Measurements from ENCODE around the gene CFAP141. TPM values are rescaled to one million over a fixed set of nuclear protein-coding genes. Genes with fewer than 3 reads are reported as not detected.

CFAP141 gene
- polyA plus RNA-seq, 1 donor (not counting 4 experiments of a cell fraction or from before 2014, with no cell fraction given): not detected

GRCh38 chr1:154218545-154218944, 12.4 kb upstream of the CFAP141 start:
- Histone ChIP-seq H3K4me1 (ENCODE audit: control insufficient read depth, extremely low read depth, insufficient read depth, low read length) (peaks cover 23% of the 10 kb centered on the region), H3K27ac (ENCODE audit: control insufficient read depth, insufficient read depth, low read length) (no peak overlapping the region), H3K79me2 (ENCODE audit: control insufficient read depth, insufficient read depth, low read length) (peaks cover 68% of the 10 kb centered on the region), H3K36me3 (ENCODE audit: control insufficient read depth in 2 of 2, extremely low read depth in 1 of 2, insufficient read depth in 2 of 2, low read length in 2 of 2) (peaks cover 9 to 27% of the 10 kb centered on the region in 2 experiments), H3K9me1 (ENCODE audit: control insufficient read depth, extremely low read depth, insufficient read depth, low read length) (no peaks in the 10 kb centered on the region), H3K4me3 (ENCODE audit: control insufficient read depth in 2 of 3, extremely low read depth in 1 of 3, insufficient read depth in 2 of 3, low read depth in 1 of 3, low read length in 3 of 3) (peak overlapping the region in 2 of 3 experiments; percentile 89 to 92), H3K4me2 (ENCODE audit: control insufficient read depth, extremely low read depth, insufficient read depth, low read depth, low read length) (peak overlapping the region; percentile 97), H4K20me1 (ENCODE audit: control insufficient read depth, extremely low read depth, insufficient read depth, low read length) (no peaks in the 10 kb centered on the region), H3K9me3 (ENCODE audit: control insufficient read depth, low read depth, low read length) (no peaks in the 10 kb centered on the region), H3K9ac (ENCODE audit: control insufficient read depth, extremely low read depth, insufficient read depth, low read length) (peak overlapping the region; percentile 9), H3K27me3 (ENCODE audit: control insufficient read depth, extremely low read depth, insufficient read depth, low read length) (no peaks in the 10 kb centered on the region), H2AFZ (ENCODE audit: control insufficient read depth, low read length) (no peak overlapping the region)
- FAIRE-seq (no peak), DNase-seq (ENCODE audit: low read depth, low spot score) (no peak)
- TF ChIP-seq EZH2 (IDR thresholded peaks at IDR 0.05; ENCODE audit: low read length): no peak
- no peak for TF ChIP-seq CTCF (optimal IDR thresholded peaks at IDR 0.05 in 1 of 3, IDR thresholded peaks at IDR 0.05 in 1 of 3, conservative IDR thresholded peaks at IDR 0.05 in 1 of 3; ENCODE audit: extremely low read depth in 1 of 3, insufficient read depth in 2 of 3, low read length in 3 of 3)
- dilution Hi-C loops (cut with MboI; ENCODE audit: extremely low pct_ligation_motif_present, low sequenced_read_pairs): no loop called here

DNA sequence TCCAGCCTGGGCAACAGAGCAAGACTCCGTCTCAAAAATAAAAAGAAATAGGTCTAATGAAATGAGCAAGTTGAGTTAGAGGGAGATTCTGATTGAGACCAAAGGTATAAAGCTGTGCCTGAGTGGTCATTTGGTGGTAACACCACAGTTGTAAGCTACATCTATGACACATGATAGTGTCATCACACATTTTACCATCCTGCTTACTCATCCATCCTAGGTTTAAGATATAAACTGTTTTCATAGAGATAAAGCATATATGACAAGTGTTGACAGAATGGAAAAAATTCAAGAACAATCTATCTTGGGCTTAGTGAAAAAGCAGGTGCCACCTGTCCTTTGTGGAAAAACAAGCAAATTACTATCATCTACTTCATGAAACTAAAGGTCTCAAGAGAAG, 7.1 kb upstream of the CFAP141 start:
- no peak for TF ChIP-seq EZH2 (IDR thresholded peaks at IDR 0.05; ENCODE audit: low read length)
- no peak for TF ChIP-seq CTCF (optimal IDR thresholded peaks at IDR 0.05 in 1 of 3, IDR thresholded peaks at IDR 0.05 in 1 of 3, conservative IDR thresholded peaks at IDR 0.05 in 1 of 3; ENCODE audit: extremely low read depth in 1 of 3, insufficient read depth in 2 of 3, low read length in 3 of 3)
- H4K20me1 ChIP-seq (ENCODE audit: control insufficient read depth, extremely low read depth, insufficient read depth, low read length): no peaks in the 10 kb centered on the region
- no peaks in the 10 kb centered on the region for H3K9me1 ChIP-seq (ENCODE audit: control insufficient read depth, extremely low read depth, insufficient read depth, low read length)
- FAIRE-seq: no peak
- no peak overlapping the region for H3K9ac ChIP-seq (ENCODE audit: control insufficient read depth, extremely low read depth, insufficient read depth, low read length)
- H3K9me3 ChIP-seq (ENCODE audit: control insufficient read depth, low read depth, low read length): no peaks in the 10 kb centered on the region
- dilution Hi-C loops (cut with MboI; ENCODE audit: extremely low pct_ligation_motif_present, low sequenced_read_pairs): no loop called here
- H3K36me3 ChIP-seq (ENCODE audit: control insufficient read depth in 2 of 2, extremely low read depth in 1 of 2, insufficient read depth in 2 of 2, low read length in 2 of 2): peaks cover 21 to 38% of the 10 kb centered on the region in 2 experiments
- H3K4me2 ChIP-seq (ENCODE audit: control insufficient read depth, extremely low read depth, insufficient read depth, low read depth, low read length): no peak overlapping the region
- no peak overlapping the region for H2AFZ ChIP-seq (ENCODE audit: control insufficient read depth, low read length)
- DNase-seq (ENCODE audit: low read depth, low spot score): no peak
- no peak overlapping the region for H3K27ac ChIP-seq (ENCODE audit: control insufficient read depth, insufficient read depth, low read length)
- peaks cover 22% of the 10 kb centered on the region for H3K79me2 ChIP-seq (ENCODE audit: control insufficient read depth, insufficient read depth, low read length)
- H3K4me1 ChIP-seq (ENCODE audit: control insufficient read depth, extremely low read depth, insufficient read depth, low read length): peaks cover 13% of the 10 kb centered on the region
- H3K27me3 ChIP-seq (ENCODE audit: control insufficient read depth, extremely low read depth, insufficient read depth, low read length): no peaks in the 10 kb centered on the region
- H3K4me3 ChIP-seq (ENCODE audit: control insufficient read depth in 2 of 3, extremely low read depth in 1 of 3, insufficient read depth in 2 of 3, low read depth in 1 of 3, low read length in 3 of 3): no peak overlapping the region

All from keratinocyte (primary cell).